GM21717 (cell line): Measurements from ENCODE around the gene FAM170B.

ENCODE experiments used
- ATAC-seq: cut with Tn5 transposase; IDR thresholded peaks from one replicate; pipeline ENCODE4 v1.9.1; 2021; ENCODE audit warnings: mild to moderate bottlenecking, moderate library complexity; ENCODE audit not compliant: unreplicated experiment

The FAM170B gene

DNA sequence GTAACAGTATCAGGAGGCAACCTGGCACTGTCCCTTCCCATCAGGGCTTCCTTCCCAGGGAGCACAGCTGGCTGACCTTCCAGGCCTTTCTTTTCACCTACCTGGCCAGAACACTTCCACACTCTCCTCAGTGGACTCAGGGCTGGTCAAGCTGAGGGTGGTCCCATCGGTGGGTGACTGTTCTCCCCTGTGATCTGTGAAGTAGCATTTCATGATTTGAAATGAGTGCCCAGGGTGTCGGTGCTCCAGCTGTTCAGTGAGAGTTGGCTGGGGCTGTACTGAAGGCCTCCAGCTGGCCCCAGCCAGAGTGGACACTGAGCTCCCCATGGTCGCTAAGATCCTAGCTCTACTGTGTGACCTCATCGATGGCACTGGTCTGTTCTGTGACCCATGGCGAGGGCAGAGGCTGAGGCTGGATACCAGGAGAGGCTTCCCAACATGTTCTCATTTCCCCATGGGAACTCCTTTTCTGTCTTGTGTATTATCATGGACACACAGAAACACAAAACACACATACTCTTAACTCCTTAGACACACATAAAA, at the start of gene FAM170B:
Gene FAM170B, minus strand, starts transcription at position 316 of the 543 bp plus-strand sequence. Its CDS starts 103 bp downstream, at position 213.
- no peak for ATAC-seq

DNA sequence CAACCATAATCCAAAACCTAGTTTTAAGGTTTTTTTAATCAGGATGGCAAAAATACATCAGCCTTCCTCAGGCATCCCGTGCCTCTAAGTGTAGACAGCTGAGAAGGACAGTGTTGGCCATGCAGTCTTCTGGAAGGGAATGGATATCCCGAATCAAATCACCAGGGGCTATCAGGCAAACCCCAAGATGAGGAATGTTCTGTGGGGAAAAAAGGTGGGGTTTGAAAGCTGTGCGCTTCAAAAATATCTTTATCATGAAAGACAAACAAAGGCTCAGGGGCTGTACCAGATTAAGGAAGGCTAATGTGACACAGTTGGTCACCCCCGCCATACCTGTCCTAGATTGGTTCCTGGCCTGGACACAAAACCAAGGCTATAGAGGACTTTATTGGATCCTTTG, 49.0 kb upstream of the FAM170B start:
- ATAC-seq: no peak

DNA sequence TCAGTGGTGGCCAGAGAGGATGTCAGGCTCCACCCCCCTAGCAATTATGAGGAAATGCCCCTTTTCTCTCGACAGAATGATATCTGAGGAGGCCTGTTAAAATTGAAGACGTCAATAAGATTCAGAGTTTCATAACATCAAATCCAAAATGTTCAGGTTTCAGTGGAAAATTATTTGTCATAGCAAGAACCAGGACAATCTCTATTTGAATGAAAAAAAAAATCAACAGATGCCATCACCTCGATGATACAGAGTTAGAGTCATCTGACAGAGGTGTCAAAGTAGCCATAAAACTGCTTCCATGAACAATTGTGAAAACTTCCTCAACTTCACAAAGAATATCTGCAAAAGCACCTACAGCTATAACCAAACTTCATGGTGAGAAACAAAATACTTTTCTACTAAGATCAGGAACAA, 46.6 kb upstream of the FAM170B start:
- ATAC-seq: no peak

DNA sequence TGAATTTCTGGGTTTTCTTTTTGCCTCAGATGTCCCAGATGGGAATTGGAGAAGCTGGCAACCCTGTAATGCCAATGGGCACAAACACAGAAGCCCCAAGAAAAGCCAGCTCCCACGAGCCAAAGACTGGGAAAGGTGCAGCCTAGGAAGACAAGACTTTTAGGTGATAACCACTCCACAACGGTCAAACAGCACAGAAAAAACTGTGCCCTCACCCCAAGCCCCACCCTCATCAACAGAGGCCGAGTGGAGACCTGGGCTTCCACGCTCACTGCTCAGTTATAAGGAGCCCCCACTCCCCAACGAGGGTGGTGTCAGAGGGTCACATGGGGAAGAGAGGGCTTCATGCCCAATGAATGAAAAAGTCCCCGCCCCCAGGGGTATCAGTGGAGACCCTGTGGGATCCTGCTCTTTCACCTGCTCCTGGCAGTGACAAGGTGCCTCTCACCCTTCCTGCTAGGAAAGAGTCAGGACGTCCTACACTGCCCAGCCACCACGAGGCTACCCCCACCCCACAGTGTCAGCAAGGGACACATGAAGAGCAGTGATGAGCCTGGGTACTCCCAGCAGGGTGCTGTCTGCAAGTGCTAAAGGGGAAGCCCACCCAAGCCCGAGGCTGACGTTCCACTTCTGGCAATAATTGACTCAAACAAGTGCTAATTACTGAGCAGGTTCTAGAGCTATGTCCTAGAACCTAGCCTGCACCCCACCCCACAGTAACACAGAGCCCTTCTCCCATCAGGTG, 46.0 kb upstream of the FAM170B start:
- no peak for ATAC-seq

DNA sequence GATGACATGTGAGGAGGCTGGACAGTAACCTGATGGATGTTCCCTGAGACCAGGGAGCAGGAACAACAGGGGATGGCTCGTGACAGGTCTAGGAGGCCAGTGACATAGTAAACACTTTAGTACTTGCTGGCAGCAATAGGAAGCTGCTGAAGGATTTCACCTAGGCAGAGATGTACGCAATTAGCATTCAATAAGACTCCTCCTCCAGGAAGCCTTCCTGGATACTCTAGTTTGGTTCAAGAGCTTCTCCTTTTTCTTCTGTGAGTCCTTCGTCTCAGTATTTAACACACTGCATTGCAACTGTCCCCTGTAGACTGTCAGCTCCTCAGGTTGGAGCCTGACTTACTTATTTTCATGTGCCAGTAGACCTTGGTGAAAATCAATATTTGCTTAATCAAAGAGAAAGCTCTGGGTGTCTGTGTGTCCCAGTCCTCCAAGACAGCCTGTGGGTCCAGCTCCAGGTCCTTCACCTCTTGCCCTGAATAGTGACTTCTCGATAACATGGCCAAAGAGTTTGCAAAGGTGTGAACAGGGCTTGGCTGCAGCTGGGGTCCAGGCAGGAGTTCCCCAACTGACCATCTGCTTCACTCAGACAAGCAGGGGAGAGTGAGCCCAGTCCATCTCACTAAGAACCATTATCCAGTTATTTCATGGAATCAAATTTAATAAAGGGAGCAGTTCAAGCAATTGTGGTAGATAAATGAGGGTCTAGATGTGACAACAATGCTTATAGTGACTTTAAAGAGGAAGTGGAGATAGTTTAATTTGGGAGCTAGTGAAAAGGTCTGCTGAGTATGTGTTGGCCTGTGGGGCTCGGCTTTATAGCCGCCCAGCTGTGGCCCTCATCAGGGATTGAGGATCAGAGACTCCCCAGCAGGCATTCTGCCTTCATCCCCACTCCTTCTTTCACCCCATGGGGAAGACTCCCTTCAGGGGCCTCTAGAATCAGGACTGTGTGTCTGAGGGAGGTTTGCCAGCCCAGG, 45.0 kb upstream of the FAM170B start:
- ATAC-seq: no peak

DNA sequence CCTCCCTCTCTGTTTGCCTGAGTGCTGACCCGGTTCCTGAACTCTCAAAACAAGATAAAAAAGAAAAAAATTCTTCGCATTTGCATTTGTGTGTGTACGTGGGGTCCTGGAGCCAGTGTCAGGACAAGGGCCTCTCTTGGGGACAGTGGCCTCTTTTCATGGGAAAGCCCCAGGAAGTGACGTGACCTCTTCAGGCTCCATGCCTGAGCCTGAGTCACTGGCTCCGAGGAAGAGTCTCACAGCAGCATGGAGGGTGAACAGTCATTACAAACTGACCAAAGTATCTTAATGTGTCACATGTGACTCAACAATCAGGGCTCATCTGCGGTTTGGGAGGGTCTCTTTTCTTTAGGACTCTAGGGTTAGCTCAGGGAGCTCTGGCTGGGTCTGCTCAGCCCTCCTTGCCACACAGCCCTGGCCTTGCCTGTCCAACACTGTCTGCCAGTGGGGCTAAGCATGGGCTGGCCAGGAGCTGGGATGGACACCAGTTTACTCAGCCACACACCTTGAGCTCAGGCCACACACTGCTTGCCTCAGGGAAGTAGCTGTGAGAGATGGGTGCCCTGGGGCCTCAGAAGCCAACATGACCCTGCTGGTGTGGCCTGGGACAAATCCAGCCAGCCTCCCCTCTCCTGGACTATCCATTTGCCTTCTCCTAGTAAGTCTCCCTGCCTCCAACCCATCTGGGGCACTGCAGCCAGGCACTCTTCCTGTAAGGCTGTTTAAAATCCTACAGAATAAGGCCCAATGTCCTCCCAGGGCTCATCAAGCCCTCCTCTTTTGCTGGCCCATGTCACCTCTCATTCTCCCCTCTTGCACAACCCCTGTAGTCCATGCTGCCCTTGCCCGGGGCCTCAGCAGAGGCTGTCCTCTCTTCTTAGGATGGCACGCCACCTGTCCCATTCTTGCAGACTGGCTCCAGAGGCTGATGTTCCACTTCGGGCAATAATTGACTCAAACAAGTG, 43.9 kb upstream of the FAM170B start:
- ATAC-seq: peak; percentile 83

DNA sequence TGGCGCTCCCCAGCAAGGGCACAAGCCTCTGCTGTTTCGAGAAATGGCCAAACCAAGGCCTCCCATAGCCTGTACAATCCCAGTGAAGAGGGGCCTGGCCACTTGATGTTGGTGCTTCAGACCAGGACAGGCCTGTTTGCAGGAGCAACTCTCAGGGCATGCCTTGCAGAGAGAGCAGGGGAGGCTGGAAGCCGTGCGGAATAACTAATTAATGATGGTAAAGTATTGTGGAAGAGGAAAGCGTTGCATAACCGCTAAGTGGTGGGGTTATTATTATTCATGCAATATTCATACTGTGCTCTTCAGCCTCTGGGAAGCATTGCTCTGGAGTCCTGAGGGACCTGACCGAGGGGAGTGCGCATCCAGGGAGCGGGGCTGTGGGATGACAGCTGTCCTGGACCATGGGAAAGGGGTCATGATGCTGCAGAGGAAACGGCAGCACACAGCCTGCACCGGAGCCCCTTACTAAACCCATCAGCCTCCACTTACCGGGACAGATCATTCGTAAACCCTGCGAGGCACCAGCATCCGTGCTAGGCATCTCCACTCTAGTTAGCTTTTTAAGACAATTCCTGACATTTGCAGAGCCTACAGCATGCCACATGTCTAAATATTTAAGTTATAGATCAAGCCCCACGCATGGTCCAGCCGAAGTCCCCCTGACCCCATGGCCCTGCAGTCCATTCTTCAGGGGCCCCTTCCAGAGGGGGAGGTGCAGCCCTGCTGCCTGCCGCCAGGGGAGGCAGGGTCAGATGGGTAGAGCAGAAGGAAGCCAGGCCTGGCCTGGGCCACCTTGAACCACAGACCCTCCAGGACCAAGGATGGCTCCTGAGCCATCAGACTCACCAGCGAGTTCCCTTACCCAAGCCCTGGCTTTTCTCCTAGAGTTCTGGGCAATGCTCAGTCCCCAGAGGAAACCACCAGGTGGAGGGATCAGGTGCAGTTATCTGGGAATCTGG, 42.8 kb upstream of the FAM170B start:
- no peak for ATAC-seq

DNA sequence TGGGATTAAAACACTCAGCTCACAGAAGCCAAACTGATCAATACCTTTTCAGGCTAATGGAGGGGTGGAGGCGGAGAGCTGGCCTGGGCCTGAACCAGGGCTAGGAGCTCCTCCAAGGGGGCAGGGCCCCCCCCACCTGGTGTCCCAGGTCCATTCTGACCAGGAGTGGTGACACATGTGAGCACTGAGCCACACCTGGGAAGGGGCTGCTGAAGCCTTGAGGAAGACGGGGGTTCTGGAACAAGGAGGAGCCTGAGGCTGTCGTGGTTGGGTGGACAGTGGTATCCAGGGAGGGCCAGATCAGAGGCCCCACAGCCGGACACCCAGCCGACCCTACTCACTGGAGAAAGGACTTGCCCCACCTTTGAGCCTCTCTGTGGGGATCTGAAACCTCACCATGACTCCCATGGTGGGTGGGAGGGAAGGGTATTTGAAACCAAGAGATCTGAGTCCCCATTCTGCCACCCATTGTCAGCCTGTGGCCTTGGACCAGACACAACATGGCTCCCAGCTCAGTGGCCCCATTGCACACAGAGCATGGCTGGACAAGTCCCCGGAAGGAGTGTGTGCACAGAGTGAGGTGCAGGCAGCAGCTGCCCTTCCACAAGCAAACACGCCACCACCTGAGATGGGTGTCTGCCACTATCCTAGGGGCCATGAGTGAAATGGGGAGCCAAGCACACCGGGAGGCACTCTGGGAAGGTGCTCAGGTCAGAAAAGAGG, 41.9 kb upstream of the FAM170B start:
- ATAC-seq: no peak

DNA sequence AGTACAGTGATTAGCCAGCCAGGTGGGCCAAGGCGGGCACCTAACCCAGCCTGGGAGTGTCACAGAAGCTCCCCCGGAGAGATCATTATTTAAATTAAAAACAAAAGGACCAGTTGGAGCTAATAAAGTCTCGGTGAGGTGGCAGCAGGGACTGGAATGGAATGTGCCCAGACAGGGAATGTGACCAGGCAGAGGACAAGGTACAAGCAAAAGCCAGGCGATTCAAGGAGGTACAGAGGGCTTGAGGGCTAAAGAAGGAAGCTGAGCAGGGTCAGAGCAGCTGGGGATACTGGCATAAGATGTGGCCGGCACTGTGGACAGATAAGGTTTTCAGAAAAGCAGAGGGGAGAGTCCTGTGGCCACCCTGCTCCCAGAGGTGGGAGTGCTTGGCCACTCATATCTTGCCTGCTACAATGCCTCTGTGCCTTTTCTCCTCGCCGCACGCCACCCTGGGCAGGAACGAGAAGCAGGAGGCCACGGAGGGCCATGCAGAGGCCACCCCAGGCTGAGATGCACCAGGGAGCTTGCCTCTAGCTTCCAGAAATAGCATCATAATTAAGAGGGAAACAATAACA, 41.2 kb upstream of the FAM170B start:
- ATAC-seq: no peak

DNA sequence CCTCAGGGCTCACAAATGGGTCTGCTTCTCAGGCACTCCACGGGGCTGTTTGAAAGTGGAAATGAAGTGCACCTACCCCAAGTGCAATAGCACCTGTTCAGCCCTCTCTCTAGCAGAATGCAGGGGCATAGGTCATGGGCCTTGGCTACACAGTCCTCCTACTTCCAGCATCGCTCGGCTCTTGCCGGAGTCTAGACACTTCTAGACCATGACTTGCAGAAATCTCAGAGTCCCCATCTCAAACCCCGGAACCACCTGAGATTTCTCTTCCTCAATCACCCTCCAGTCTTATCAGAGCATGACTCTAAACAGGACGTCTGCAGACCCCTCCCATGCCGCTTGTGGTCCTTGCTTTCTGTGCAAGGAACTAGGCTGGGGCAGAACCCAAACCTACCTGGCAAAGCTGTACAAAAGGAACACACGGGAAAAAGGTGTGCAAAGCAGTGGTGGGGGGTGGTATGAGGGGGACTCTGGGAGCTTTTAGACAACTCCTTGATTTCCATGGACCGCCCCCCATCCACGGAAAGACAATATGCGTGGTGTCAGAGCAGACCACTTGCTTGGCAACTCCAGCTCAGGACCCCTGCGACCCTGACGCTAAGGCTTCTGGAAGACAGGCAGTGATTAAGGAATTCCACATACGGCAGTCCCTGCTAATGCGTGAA, 40.6 kb upstream of the FAM170B start:
- ATAC-seq: no peak

DNA sequence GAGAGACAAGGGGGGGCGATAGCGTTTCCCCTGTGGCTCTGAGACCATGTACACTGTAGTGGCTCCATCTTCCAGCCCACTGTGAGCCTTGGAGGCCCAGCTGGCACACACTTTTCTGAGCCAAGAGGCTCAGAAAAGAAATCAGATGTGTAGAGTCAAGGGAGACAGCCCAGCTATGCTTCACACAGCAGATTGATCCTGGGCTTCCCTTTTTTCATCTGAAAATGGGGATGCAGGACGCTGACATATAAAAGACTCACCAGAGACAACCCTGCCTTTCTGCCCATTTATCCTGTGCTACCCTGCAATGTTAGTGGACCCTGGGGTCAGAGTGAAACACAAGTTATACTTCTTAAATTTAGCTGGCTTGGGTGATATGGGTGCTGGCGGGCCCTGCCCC, 40.0 kb upstream of the FAM170B start:
- no peak for ATAC-seq

DNA sequence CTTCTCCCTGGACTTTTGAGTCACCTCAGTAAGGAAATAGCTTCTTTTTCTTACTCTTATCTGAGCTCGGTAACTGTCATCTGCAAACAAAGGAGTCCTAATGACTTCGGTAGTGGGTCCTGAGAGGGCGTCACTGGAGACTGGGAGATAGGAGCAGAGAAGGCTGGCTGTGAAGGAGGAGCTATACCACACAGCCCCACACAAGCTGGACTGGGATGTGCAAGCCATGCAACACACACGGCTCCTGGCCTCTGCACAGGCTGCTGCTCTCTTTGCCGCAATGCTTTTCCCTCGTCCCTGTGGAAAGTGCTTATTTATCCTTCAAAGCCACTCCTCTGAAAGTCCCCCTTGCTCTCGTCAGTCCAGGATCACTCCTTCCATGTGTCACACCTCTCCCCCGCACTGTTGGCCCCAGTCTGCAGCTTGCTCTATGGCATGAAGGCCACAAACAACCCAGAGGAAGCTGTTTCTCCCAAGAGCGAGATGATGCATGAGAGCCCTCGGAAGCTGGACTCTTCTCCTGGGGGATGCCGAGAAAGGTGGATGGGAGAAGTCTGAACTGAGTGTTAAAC, 39.5 kb upstream of the FAM170B start:
- ATAC-seq: no peak

DNA sequence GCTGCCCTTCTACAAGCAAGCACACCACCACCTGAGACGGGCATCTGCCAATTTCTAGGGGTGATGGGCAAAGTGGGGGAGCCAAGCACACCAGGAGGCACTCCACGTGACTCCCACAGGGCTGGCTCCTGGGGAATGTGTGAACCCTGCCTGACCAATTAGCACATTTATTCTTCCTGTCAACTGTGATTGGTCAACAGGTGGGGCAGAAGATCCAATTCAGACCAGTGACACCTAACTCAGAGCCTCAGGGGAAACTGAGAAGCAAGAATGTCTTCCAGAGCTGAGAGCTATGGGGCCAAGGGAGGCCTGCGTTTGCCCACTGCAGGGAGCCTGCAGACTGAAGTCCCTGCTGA, 38.9 kb upstream of the FAM170B start:
- ATAC-seq: no peak

DNA sequence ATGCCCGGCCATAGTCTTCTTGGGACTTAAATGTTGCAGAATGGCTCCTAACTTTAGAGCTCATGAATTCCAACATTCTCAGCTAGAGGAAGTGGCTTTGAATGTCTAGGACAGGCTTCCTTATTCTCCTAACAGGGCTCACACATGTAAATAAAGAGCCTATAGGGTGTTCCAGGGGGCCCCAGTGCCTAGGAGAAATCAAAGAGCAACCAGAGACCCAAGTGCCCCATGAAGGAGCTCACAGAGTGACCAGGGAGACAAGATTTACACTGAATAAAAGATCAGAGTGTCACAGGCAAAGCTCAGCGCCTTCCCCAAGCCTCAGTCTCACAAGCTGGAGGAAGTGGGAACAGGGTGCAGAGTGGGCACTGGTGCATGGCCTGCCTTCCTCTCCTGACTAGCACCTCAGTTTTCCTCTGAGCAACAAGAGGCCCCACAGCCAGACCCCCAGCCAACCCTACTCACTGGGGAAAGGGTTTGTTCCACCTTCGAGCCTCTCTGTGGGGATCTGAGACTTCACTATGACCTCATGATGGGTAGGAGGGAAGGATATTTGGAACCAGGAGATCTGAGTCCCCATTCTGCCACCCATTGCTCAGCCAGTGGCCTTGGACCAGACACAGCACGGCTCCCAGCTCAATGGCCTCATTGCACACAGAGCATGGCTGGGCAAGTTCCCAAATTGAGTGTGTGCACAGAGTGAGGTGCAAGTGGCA, 38.4 kb upstream of the FAM170B start:
- no peak for ATAC-seq

DNA sequence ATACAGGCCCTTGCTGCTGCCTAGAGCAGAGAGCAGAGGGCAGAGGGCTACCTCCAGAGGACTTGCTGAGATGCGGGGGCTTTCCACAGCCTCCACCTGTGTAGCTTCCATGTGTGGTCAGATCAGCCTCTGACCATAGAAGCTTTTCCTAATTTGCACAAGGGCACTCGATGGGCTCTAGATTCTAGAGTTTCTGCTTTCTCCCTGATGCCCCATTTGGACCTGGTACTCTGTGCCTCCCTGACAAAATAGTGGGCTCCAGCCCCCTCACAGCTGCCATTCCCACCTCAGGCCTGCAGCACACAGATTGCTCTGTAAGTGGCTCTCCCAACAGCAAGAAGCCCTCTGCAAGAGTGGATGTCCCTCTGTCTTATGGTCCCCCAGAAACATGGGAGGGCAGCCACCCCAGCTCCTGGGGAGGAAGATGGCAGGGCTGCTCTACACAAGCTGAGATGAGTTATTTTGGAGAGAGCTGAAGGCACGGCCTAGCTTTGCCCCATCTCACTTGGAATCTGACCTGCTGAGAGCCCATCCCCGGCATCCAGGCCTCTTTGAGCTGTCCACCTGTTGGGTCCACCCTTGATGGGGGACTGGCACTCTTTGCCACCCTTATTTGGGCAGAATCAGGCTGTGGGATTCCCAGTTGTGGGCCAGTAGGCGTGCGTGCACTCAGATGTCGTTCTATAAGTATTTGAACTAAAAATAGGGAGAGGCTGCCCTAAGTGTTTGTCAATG, 37.7 kb upstream of the FAM170B start:
- ATAC-seq: no peak

DNA sequence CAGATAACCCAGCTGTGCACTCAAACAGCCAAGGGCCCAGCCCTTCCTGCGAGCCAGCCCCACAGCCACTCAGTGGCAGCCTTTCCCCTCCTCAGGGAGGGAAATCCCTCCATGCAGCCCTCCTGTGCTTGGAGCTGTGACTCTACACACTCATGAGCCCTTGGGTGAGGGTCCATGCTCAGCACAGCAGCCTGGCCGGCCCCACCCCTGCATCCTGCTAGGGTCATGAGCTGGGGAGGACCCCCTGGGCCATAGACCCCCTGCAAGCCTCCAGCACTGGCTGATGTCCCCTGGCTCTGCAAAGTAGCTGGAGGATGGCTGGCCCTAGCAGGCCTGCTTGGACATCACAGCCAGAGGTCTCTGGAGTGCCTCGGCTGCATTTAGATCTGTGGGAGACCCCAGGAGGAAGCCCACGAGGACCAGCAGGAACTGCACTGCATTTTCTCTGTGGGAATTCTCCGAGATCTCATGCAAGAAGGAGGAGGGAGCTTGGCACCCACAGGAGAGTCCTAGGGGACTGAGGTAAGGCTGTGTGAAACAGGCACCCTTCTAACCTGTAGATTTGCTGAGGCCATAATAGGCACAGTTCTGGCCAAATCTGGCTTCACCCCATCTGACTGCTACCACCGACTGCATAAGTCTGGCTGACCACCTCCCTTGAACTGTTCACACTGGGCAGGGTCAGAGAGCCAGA, 37.0 kb upstream of the FAM170B start:
- no peak for ATAC-seq
